CD4-positive, alpha-beta T cell treated with Interleukin-21 for 1 hour (primary cell): ENCODE results near the gene EIF2S3.
"Not testable (repeated sequence)": the region's sequence is repeated elsewhere in the genome, so short reads cannot be mapped to it uniquely, and the experiment has no call there.

Experiments used
- DNase-seq: peaks from one replicate; pipeline ENCODE4 v3.0.0-alpha.2; 2020

The EIF2S3 gene

GRCh38 chrX:24050522-24051318 lies 4.0 kb upstream of the EIF2S3 start:
- DNase-seq = peak; percentile 2

- no peak for DNase-seq
Observed at GRCh38 chrX:24055043-24055356, 244 bp downstream of the EIF2S3 start.

GRCh38 chrX:24063488-24063887 lies 8.7 kb downstream of the EIF2S3 start:
- no peak for DNase-seq

- DNase-seq = no peak
Observed at GRCh38 chrX:24069877-24070276, 15.1 kb downstream of the EIF2S3 start.

GRCh38 chrX:24079411-24079810 lies 24.7 kb downstream of the EIF2S3 start:
- DNase-seq = no peak

- DNase-seq = not testable (repeated sequence)
Observed at GRCh38 chrX:24080245-24080644, 25.5 kb downstream of the EIF2S3 start.

- no peak for DNase-seq
Observed at GRCh38 chrX:24080704-24081103, 25.9 kb downstream of the EIF2S3 start.

GRCh38 chrX:24081661-24082154 lies 27.0 kb downstream of the EIF2S3 start:
- DNase-seq = peak; percentile 56

GRCh38 chrX:24082447-24082846 lies 27.7 kb downstream of the EIF2S3 start:
- no peak for DNase-seq

- DNase-seq = no peak
Observed at GRCh38 chrX:24085101-24085500, 30.3 kb downstream of the EIF2S3 start.

GRCh38 chrX:24090300-24091200 lies 35.8 kb downstream of the EIF2S3 start:
- DNase-seq = no peak

- no peak for DNase-seq
Observed at GRCh38 chrX:24093746-24094145, 39.0 kb downstream of the EIF2S3 start.

- no peak for DNase-seq
Observed at GRCh38 chrX:24097741-24098260, 43.0 kb downstream of the EIF2S3 start.

GRCh38 chrX:24098932-24099331 lies 44.2 kb downstream of the EIF2S3 start:
- DNase-seq = no peak

- DNase-seq = no peak
Observed at GRCh38 chrX:24099394-24099793, 44.6 kb downstream of the EIF2S3 start.

- DNase-seq = no peak
Observed at GRCh38 chrX:24100713-24101112, 46.0 kb downstream of the EIF2S3 start.

GRCh38 chrX:24110069-24110468 lies 55.3 kb downstream of the EIF2S3 start:
- no peak for DNase-seq

GRCh38 chrX:24113181-24113580 lies 58.4 kb downstream of the EIF2S3 start:
- no peak for DNase-seq

- no peak for DNase-seq
Observed at GRCh38 chrX:24117258-24117657, 62.5 kb downstream of the EIF2S3 start.

GRCh38 chrX:24124244-24124799 lies 69.6 kb downstream of the EIF2S3 start:
- no peak for DNase-seq

- no peak for DNase-seq
Observed at GRCh38 chrX:24125028-24125612, 70.4 kb downstream of the EIF2S3 start.
